C4-2B (cell line): ENCODE measurements around the gene WASF2.

ENCODE experiments used
- H3K27ac ChIP-seq: fragments of 450-650 bp; 2 replicates; pipeline ENCODE4 v1.5.1; 2017
- CTCF ChIP-seq: fragments of 450-650 bp; conservative IDR thresholded peaks from 2 replicates; pipeline ENCODE4 v1.5.1; 2017; ENCODE audit warnings: mild to moderate bottlenecking
- ZFX ChIP-seq: fragments of 450-650 bp; IDR thresholded peaks from 2 replicates; pipeline ENCODE4 v1.6.1; 2017

Gene WASF2

DNA sequence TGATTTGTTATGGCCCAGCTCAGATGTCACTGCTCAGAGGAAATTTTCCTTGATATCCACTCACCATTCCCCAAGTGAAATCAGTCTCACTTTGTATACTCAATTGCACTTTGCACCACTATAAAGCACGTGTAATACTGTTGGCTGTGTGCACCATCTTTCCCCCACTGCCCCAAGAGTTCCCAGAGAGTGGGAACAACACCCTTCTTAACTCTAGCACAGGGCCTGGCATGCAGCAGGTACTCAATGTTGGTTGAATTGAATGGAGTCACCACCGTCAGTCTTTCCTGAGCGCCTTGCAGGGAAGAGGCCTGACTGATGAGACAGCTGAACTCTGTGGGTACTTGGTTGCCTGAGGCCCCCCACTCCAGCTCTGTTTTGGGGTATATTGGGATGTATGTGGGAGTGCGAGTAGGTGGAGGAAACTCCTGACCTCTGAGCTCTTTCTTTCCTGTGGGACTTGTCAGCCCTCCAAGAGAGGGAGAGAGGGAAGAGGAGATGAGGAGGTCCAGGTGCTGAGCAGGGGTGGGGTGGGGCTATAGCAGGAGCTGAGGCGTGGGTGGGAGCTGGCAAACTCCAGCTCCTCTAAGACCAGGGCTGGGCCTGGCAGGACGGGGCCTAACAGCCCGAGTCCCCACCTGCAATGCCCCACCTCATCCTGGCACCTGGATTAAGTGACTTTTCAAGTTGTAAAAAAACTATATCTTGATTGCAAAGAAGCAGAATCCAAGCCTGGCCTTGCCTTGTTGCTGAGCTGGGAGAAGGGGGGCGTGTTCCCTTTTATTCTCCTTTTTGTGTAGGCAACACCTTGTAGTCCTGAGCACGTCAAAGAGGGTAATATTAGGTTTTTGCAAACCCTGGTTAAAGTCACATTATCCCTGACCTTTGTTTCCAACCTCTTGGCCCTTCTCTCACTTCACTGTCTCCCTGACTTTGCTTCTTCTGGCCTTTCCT, 19.4 kb upstream of the WASF2 start:
- H3K27ac ChIP-seq: no peak overlapping the region
- no peak for TF ChIP-seq ZFX
- no peak for TF ChIP-seq CTCF

- no peak for TF ChIP-seq CTCF
- no peak for TF ChIP-seq ZFX
- no peak overlapping the region for H3K27ac ChIP-seq
Observed at GRCh38 chr1:27507960-27508665, 18.1 kb upstream of the WASF2 start.

- no peak overlapping the region for H3K27ac ChIP-seq
Observed at GRCh38 chr1:27506703-27507102, 16.7 kb upstream of the WASF2 start.

GRCh38 chr1:27505420-27505680, 15.4 kb upstream of the WASF2 start:
- no peak overlapping the region for H3K27ac ChIP-seq
- TF ChIP-seq ZFX (no peak), CTCF (no peak)

More at GRCh38 chr1:27506703-27507102, 16.7 kb upstream of the WASF2 start:
- TF ChIP-seq CTCF (no peak), ZFX (no peak)

- no peak for TF ChIP-seq CTCF
- TF ChIP-seq ZFX: no peak
- no peak overlapping the region for H3K27ac ChIP-seq
Observed at GRCh38 chr1:27504588-27505419, 14.8 kb upstream of the WASF2 start.

DNA sequence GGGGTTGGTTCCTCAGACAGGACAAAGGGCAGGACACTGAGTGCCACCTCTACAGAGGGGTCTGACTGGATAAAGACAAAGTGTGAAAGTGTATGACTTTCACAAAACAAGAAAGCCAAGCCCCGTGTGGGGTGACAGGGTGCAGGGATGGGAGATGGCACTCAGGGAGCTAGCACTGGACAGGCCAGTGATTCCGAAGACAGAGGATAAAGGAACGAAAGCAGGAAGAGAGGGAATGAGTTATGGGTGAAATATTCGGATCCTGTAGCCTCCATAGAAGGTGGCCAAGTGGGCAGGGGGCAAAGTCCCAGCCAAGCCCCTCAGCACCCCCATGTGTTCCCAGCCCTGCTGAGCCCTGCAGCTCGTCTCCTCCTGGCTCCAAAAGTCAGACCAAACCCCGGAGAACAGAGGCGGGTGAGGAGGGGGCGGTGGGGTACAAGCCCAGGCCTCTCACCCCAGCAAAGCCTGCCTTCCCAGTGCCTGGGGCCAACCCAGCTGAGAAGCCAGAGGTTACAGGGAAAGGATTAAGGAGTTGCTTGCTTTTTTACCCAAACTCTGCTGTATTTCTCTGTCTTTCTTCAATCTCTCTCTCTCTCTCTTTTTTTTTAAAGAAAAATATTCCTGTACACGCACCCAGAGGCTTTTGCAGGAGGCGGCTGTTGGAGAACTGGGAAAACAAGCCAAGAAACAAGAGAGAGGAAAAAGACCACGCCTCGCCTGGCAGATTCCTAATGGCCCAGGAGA, 14.0 kb upstream of the WASF2 start:
- TF ChIP-seq ZFX: no peak
- no peak for TF ChIP-seq CTCF

More for the DNA sequence above, 14.0 kb upstream of the WASF2 start:
- H3K27ac ChIP-seq: no peak overlapping the region
